Activated naive CD8-positive, alpha-beta T cell treated with anti-CD3 and anti-CD28 coated beads, Interleukin-2, amount 10 ng/mL, durations not matched to agents 7 days and 5 days (primary cell): ENCODE measurements around the gene PIM3. TPM values are rescaled to one million over a fixed set of nuclear protein-coding genes. Genes with fewer than 3 reads are reported as not detected.

Source experiments
- ATAC-seq: fragments of 150-1000 bp; cut with Tn5 transposase; one replicate; pipeline ENCODE4 v1.10.0; 2021; ENCODE audit warnings: low read depth, moderate library complexity
- POLR2A ChIA-PET: fragments of 350-600 bp; sonication (Branson Sonifier 250); formaldehyde crosslinking; loops from one replicate; lab custom pipeline; 2021; ENCODE audit warnings: antibody characterized with exemption; lab: Charles Lee
- DNase-seq: peaks from one replicate; pipeline ENCODE4 v3.0.0; 2021
- H3K27ac Mint-ChIP-seq: one replicate; pipeline ENCODE4 v1.8.0; 2022; ENCODE audit warnings: mild to moderate bottlenecking, mixed read lengths
- H3K27me3 Mint-ChIP-seq: one replicate; pipeline ENCODE4 v1.8.0; 2022; ENCODE audit warnings: mild to moderate bottlenecking, moderate library complexity, mixed read lengths
- H3K36me3 Mint-ChIP-seq: one replicate; pipeline ENCODE4 v1.8.0; 2021; ENCODE audit warnings: mild to moderate bottlenecking, mixed read lengths
- H3K4me1 Mint-ChIP-seq: one replicate; pipeline ENCODE4 v1.8.0; 2021; ENCODE audit warnings: mixed read lengths
- H3K4me3 Mint-ChIP-seq: one replicate; pipeline ENCODE4 v1.8.0; 2022; ENCODE audit warnings: mild to moderate bottlenecking, moderate library complexity, mixed read lengths
- H3K9me3 Mint-ChIP-seq: one replicate; pipeline ENCODE4 v1.8.0; 2021; ENCODE audit warnings: mixed read lengths
- total RNA-seq, 2 experiments: library from RNA; stranded (reverse); gene quantifications; one replicate each; pipeline ENCODE4 v1.2.3, GENCODE V29; 2021

PIM3 gene
- total RNA-seq, 2 experiments from 2014 or later = 44.3 to 48.5 TPM

DNA sequence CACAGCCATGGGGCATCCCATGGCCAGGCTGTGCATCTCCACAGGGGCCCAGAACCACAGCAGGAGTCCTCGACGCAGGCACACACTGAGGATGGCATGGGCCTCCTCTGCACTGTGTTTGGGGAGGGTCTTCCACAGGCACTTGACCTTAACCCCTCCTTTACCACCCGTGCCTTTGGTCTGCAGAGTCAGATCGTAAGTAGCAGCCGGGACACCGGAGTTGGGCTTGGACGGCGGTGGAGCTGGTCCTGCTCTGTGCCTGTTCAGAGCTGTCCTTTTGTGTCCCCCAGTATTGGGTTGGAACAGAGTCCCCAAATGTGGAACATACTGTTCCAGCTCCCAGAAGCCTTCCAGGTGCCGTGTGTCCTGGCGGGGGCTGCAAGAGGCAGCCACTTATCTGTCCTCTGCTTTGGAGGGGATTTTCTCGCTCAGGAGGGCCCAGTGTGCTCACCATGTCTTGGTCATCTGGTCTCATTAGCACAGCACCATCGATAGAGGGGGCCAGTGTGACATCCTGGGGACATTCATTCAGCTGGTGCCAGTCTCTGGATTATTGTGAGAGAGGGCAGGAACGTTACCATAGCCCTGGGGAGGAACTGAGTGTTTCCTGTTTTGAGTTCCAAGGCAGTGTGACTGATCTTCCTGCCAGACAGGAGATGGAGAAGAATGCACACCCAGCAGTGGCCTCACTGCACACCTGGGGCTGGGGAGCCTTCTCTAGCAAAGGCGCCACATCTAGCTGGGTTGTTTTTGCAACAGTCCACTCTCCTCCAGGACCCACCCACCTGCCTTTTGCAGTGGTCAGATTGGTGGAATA is 29.8 kb upstream of the PIM3 start:
- ATAC-seq = no peak
- Mint-ChIP-seq H3K4me1 (peaks cover 24% of the 10 kb centered on the region), H3K27me3 (no peaks in the 10 kb centered on the region), H3K9me3 (no peaks in the 10 kb centered on the region), H3K27ac (peak overlapping the region; percentile 49), H3K36me3 (peaks cover 2% of the 10 kb centered on the region), H3K4me3 (no peak overlapping the region)
- POLR2A ChIA-PET = interaction anchor here (1.0 to 1.5 kb wide), 4 partner anchors 30 to 99 kb away, joined by 3 to 6 read pairs (median 4); partner anchors contain the start of gene PIM3
- peak; percentile 51 for DNase-seq

DNA sequence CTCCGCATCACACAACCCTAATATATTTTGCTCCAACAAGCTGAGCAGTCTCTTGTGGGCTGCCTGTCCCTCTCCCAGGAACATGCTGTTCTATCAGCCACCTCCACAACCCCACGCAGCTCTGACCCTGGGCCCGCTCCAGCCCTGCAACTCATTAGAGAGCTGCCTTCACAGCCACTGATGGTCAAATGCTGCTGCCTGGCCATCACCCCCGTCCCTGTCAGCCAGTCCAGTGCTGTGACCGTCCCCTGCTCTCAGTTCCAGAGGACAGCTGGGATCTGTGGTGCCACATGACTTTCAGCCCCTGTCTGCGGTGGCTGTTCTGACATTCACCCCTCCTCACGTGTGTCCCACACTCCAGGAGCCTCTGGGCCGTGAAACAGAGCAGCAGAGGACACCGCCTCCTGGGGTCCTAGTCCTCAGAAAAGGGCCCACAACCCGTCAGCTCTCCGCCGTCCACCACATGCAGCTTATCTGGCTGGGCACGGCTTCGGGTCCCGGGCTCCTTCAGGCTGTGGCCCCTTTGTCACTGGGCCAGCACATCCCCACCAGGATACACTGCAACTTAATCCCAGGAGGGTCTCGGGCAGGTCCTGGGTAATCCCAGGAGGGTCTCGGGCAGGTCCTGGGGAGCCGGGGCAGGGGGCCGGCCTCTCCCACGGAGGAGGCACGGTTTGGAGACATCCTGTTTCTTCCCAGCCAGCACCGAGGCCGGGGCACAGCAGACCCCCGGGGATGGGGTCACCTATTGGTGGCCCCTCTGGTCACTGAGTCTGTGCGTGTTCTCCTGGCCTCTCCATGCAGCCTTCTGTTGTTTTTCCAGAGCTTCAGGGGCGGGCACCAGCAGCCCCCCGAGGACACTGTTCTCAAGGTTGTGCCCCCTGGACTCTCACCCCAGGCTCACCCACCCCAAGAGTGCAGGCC is 27.1 kb upstream of the PIM3 start:
- H3K27ac Mint-ChIP-seq = peak overlapping the region; percentile 34
- H3K36me3 Mint-ChIP-seq = no peaks in the 10 kb centered on the region
- H3K9me3 Mint-ChIP-seq = no peaks in the 10 kb centered on the region
- no peak overlapping the region for H3K4me3 Mint-ChIP-seq
- no peaks in the 10 kb centered on the region for H3K27me3 Mint-ChIP-seq
- POLR2A ChIA-PET = interaction anchor here (1.5 to 2.3 kb wide), 2 partner anchors 16 to 28 kb away, joined by 3 to 15 read pairs; partner anchors contain the start of gene PIM3
- no peak for DNase-seq
- ATAC-seq = no peak
- H3K4me1 Mint-ChIP-seq = peaks cover 16% of the 10 kb centered on the region

DNA sequence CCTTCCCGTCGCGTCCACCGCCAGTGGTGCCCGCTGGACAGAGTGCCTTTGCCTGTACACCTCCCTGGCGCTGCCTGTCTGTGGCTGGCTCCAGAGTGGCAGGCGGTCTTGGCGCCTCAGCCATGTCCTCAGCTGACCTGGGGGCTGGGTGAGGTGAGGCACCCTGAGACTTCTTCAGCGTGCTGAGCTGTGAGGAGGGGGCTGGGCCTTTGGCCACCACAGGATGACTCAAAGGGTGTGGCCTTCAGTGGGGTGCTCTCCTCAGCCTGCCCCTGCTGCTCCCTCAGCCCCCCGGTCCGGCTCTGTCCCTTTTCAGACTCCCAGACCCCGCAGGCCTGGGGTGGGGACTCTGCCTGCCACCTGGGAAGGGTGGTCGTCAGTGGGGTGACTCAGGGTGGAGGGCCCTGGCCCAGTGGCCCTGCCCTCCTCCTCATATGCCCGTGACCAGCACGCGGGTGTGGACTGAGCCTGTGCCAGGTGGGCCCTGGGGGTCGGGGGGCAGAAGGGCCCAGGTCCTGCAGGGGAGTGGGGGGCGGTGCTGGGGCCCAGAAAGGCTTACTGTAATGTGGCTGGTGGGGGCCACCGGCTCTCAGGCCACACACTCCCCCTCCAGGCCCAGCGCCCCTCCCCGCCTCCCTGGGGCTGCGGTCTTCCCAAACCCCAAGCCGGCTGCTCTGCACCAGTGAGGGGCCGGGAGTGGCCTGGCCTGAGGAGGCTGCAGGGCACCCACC is 26.2 kb upstream of the PIM3 start:
- POLR2A ChIA-PET = interaction anchor here (1.5 to 2.3 kb wide), 2 partner anchors 16 to 27 kb away, joined by 3 to 15 read pairs; partner anchors contain the start of gene PIM3
- H3K36me3 Mint-ChIP-seq = no peaks in the 10 kb centered on the region
- peak overlapping the region; percentile 34 for H3K27ac Mint-ChIP-seq
- DNase-seq (no peak), ATAC-seq (no peak)
- H3K27me3 Mint-ChIP-seq = no peaks in the 10 kb centered on the region
- H3K9me3 Mint-ChIP-seq = no peaks in the 10 kb centered on the region
- peaks cover 16% of the 10 kb centered on the region for H3K4me1 Mint-ChIP-seq
- peak overlapping the region; percentile 56 for H3K4me3 Mint-ChIP-seq

DNA sequence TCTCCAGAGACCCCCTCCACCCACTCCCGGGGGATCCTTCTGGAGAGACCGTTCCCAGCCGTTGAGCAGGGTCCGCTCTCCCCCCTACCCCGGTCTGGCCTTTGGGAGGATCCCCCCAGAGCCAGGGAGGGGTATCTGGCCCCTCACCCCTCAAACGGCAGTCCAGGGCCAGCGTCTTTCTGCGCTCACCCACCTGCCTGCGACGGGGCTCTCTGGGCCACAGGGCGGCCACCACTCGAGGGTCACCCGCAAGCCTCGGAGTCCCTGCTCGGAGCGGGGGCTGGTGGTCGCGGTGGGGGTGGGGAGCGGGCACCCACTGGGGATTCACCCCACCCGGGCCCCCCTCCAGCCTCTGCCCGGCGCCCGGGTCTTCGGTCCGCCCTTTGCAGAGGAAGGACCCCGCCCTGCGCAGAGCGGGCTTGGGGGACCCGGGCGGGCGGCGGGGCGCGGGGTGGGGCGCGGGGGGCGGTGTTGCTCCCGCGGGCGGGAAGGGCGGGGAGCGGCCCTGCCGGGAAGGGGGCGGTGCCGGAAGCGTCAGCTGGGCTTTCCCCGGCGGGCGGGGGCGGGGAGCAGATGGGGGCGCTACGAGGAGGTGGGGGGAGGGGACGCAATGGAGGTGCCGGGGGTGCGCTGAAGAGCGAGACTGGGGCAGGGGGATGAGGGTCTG is 25.5 kb upstream of the PIM3 start:
- POLR2A ChIA-PET = interaction anchor here (0.6 to 2.6 kb wide), 7 partner anchors 10 to 252 kb away, joined by 3 to 50 read pairs (median 4); partner anchors contain the start of gene PIM3
- peak overlapping the region; percentile 77 for H3K27ac Mint-ChIP-seq

DNA sequence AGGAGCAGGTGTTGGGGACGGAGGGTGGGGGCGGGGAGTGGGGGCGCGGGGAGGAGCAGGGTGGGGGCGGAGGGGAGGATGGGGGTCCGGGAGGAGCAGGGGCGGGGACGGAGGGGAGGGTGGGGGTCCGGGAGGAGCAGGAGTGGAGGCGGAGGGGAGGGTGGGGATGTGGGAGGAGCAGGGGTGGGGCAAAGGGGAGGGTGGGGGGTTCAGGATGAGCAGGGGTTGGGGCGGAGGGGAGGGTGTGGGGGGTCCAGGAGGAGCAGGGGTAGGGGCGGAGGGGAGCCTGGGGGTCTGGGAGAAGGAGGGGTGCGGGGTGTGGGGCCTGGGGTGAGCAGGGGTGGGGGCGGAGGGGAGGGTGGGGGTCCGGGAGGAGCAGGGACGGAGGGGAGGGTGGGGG is 25.0 kb upstream of the PIM3 start:
- DNase-seq (no peak), ATAC-seq (no peak)
- H3K27me3 Mint-ChIP-seq = no peaks in the 10 kb centered on the region
- POLR2A ChIA-PET = interaction anchor here (0.6 to 2.6 kb wide), 13 partner anchors 10 to 316 kb away, joined by 3 to 50 read pairs (median 4); partner anchors contain the start of genes HDAC10 and PIM3
- H3K4me3 Mint-ChIP-seq = peak overlapping the region; percentile 68
- H3K36me3 Mint-ChIP-seq = no peaks in the 10 kb centered on the region
- peaks cover 16% of the 10 kb centered on the region for H3K4me1 Mint-ChIP-seq
- H3K27ac Mint-ChIP-seq = peak overlapping the region; percentile 86
- H3K9me3 Mint-ChIP-seq = no peaks in the 10 kb centered on the region

More for the DNA sequence above, 25.5 kb upstream of the PIM3 start:
- H3K9me3 Mint-ChIP-seq = no peaks in the 10 kb centered on the region
- no peaks in the 10 kb centered on the region for H3K27me3 Mint-ChIP-seq
- no peaks in the 10 kb centered on the region for H3K36me3 Mint-ChIP-seq
- peak; percentile 19 for ATAC-seq
- H3K4me1 Mint-ChIP-seq = peaks cover 16% of the 10 kb centered on the region
- peak; percentile 90 for DNase-seq
- H3K4me3 Mint-ChIP-seq = peak overlapping the region; percentile 58

DNA sequence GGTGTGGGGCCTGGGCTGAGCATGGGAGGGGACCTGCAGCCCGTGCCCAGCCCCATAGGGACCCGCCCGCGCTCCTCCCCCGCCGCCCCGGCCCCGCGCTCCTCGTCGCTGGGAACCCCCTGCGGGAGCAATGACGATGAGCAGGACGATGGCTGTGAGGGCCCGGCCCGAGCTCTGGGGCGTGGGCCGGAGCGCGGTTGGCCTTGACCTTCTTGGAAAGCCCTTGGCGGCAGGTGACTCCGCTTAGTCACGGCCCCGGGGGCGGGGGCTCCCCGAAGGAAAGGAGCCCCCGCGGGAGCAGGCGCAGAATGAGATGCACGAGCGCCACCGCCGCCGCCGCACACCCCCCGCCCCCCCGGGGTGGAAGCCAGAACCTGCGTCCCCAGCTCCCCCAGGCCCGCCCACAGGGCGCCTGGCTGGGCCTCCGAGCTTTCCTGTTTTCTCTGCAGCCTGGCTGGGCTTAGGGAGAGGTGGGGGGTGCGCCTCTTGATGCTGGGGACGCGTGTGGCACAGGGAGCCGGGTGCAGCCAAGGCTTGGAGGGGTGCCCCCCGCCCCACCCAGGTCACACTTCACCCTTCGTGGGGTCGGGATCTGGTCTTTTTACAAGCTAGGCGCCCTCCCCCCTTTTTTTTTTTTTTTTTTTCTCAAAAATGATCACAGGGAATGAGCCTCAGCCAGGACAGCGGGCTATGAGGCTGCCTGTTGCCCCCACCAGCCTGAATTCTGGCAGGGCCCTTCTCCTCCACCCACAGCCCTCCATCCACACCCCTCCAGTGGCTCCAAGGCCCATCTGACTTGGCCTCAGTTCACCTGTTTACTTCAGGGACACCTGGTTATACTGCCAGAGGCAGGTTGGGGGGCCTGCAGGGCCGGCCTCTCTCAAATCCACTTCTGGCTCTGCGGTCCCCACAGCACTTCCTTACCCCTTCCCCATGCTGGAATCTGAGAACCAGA is 24.3 kb upstream of the PIM3 start:
- ATAC-seq (peak; percentile 82), DNase-seq (peak; percentile 94)
- peaks cover 3% of the 10 kb centered on the region for H3K9me3 Mint-ChIP-seq
- H3K4me1 Mint-ChIP-seq = peaks cover 10% of the 10 kb centered on the region
- POLR2A ChIA-PET = interaction anchor here (0.6 to 2.6 kb wide), 14 partner anchors 10 to 315 kb away, joined by 3 to 50 read pairs (median 4); partner anchors contain the start of genes ALG12, CRELD2, HDAC10 and PIM3
- H3K27ac Mint-ChIP-seq = peak overlapping the region; percentile 86
- H3K27me3 Mint-ChIP-seq = no peaks in the 10 kb centered on the region
- peaks cover 3% of the 10 kb centered on the region for H3K36me3 Mint-ChIP-seq
- H3K4me3 Mint-ChIP-seq = peak overlapping the region; percentile 68

DNA sequence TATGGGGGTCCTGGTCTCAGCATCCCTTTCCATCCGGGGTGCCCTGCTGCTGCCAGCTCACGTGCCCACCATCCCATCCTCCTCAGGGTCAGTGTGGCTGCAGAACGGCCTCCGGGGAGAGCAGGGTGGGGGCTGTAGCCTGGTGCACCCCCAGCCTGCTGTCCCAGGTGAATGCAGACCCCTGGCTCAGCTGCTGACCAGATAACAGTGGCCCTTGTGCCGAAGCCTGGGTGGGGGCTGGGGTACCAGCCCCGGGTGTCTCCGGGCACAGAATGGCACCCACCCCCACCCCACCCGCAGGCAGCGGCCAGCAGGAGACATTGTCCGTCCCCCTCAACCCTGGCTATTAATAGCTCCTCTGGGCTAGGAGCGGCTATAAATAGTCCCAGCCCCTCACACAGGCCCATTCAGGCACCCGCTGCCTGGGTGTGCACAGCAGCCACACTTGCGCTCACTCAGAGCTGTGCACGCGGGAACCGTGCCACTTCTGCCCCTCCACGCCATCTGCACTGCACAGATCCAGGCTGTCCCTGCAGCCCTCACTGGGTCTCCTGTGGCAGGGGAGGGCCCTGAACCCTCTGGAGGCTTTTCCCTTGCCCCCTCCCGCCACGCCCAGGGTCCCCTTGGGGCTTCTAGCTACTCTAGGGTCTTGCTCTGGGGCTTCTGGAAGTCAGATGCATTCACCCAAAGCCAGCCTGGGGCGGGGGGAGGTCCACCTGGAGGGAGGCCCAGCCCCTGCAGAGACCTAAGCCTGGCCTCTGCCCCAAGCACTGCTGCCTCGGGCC is 23.4 kb upstream of the PIM3 start:
- Mint-ChIP-seq H3K9me3 (peaks cover 3% of the 10 kb centered on the region), H3K27ac (peak overlapping the region; percentile 86), H3K27me3 (no peaks in the 10 kb centered on the region), H3K36me3 (peaks cover 3% of the 10 kb centered on the region), H3K4me3 (peak overlapping the region; percentile 68), H3K4me1 (peaks cover 9% of the 10 kb centered on the region)
- ATAC-seq (no peak), DNase-seq (no peak)
- POLR2A ChIA-PET = interaction anchor here (1.0 to 2.6 kb wide), 9 partner anchors 9 to 314 kb away, joined by 3 to 50 read pairs (median 4); partner anchors contain the start of genes HDAC10 and PIM3

DNA sequence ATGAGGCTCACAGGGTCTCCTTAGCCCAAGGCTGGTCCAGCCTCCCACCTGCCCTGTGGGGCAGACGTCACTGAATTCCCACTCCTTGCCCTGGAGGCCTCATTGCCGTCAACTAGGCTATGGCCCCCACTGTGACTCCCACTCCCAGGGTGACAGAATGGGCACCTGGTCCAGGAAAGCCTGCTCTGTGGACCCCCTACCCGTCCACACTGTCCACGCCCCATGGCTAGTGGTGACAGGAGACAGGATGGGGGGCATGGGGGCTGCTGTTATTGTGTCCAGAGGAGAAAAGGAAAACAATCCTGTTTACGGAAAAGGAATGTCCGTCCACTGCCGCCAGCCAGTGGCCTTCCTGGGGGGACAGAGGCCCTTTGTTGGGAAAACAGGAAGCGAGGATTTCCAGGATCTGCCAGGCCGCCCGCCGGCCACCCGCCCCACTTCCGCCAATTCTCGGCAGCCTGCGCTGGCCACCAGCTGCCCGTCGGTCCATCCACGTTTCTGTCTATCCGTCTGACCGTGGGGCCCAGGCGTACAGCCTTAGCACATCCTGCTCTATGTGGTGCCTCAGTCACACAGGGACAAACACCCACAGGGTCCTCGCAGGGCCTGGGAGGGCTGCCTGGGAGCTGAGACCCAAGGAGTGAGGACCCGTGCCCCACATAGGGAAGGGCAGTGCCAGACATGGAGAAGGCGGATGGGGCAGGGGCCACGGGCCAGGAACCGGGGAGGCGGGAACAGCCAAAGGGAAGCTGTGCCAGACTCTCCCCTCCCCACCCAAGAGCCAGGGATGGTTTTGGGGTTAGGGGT is 22.6 kb upstream of the PIM3 start:
- H3K9me3 Mint-ChIP-seq = peaks cover 3% of the 10 kb centered on the region
- H3K27ac Mint-ChIP-seq = no peak overlapping the region
- DNase-seq (no peak), ATAC-seq (no peak)
- no peak overlapping the region for H3K4me3 Mint-ChIP-seq
- no peaks in the 10 kb centered on the region for H3K27me3 Mint-ChIP-seq
- H3K36me3 Mint-ChIP-seq = peaks cover 3% of the 10 kb centered on the region
- H3K4me1 Mint-ChIP-seq = peaks cover 7% of the 10 kb centered on the region
- POLR2A ChIA-PET = no interaction called here

DNA sequence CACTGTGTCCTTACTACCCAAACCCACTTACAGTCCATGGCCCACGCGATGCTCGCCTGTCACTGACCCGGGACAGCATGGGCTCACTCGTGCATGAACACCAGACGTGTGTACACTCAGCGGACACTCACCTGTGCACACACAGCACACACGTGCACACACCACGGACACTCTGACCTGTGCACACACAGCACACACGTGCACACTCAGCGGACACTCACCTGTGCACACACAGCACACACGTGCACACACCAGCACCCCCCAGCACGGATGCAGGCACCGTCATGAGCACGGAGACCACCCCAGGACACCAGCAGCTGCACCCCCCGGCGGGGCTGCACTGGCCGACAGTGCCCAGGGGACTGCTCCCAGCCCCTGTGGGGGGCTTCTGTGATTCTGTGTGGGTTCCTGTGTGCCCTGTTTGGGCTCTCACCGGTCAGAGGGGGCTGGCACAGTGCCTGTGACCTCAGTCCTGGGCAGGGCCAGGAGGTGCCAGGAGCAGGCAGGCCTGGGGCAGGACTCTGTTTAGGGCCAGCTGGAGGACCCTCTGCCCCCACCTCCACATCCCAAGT is 21.9 kb upstream of the PIM3 start:
- no peak for ATAC-seq
- no peak for DNase-seq
- H3K4me3 Mint-ChIP-seq = no peak overlapping the region
- no peaks in the 10 kb centered on the region for H3K27me3 Mint-ChIP-seq
- H3K9me3 Mint-ChIP-seq = peaks cover 3% of the 10 kb centered on the region
- H3K36me3 Mint-ChIP-seq = peaks cover 3% of the 10 kb centered on the region
- H3K4me1 Mint-ChIP-seq = peaks cover 3% of the 10 kb centered on the region
- H3K27ac Mint-ChIP-seq = no peak overlapping the region
- POLR2A ChIA-PET = interaction anchor here (1.1 kb wide), 1 partner anchor 21 kb away, joined by 4 read pairs; no protein-coding TSS in a partner anchor
